ENCODE results near the gene NTHL1.

NTHL1 gene

GRCh38 chr16:2083876-2084780 lies 36.5 kb upstream of the NTHL1 start:
- no peak for DNase-seq

- no peak for DNase-seq
These were observed 35.8 kb upstream of the NTHL1 start for GRCh38 chr16:2083409-2083808.

DNA sequence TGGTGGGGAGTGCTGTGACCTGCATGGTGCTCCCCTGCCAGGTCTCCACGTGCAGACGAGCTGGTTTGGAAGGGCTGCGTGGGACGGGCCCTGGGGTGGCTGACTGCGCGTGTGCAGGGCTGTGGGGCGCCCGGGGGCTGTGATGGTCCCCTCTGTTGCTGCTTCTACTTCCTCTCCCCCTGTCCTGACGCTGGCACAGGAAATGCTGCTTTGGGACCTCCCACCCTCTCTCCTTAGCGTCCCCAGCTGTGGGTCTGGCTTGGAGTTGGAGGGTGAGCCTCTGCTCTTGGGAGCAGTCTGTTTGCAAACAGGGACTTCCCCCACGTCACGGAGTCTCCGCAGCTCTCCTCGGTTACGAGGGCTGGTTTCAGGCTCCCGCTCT lies 35.3 kb upstream of the NTHL1 start:
- DNase-seq = no peak

GRCh38 chr16:2082171-2082982 lies 34.7 kb upstream of the NTHL1 start:
- DNase-seq = no peak

- no peak for DNase-seq
These were observed 33.8 kb upstream of the NTHL1 start for GRCh38 chr16:2081201-2082084.

GRCh38 chr16:2079991-2080390 lies 32.4 kb upstream of the NTHL1 start:
- no peak for DNase-seq

DNA sequence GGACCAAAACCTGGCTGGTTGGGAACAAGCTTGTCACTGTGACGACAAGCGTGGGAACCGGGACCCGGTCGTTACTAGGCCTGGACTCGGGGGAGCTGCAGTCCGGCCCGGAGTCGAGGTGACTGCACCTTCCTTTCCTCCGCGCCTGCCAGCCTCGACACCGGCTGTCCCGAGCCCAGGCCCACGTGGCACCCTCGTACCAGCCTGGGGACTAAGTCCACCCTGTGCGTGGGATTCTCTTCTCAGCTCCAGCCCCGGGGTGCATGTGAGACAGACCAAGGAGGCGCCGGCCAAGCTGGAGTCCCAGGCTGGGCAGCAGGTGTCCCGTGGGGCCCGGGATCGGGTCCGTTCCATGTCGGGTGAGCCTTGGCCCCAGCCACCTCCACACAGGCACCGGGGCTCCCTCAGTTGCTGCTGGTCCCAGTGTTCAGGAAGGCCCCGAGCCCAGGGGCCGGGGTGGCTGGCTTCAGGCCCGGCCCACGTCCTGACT lies 31.7 kb upstream of the NTHL1 start:
- no peak for DNase-seq

- no peak for DNase-seq
These were observed 31.1 kb upstream of the NTHL1 start for GRCh38 chr16:2078691-2079090.

DNA sequence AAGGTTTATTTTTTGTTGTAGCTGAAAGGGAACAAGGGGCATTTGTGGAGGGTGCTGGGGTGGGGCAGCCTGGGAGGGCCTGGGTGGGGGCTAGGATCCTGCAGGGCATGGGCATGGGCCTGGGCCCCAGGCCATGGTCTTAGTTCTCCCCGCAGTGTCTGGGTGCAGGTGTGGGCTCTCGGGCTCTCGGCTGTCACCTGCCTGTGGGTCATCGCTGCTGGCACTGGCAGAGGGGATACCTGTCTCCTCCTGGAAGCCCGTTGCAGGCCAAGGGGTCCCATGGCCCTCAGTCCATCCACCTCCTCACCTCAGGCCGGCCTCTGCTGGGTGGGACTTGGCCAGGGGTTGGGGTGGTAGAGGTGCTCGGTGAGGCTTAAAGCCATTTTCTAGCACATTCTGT lies 30.5 kb upstream of the NTHL1 start:
- no peak for DNase-seq

DNA sequence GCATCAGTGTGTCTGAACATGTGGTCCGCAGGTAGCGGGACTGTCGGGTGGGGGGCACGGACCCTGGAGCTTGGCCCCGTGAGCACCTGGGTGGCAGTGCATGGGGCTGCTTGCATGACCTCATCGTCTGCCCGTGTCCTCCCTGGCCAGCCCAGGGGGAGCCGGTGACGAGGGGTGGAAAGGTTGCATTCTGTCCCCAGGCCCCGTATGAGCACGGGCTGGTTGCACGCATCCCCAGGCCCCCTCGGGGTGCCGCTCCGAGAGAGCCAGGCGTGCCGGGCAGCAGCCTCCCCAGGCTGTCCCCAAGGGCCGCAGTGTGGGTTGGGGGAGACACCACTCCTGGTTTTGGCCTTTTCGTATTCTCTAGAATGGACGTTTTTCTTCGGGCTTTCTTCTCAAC lies 30.1 kb upstream of the NTHL1 start:
- no peak for DNase-seq

- DNase-seq = no peak
These were observed 29.4 kb upstream of the NTHL1 start for GRCh38 chr16:2077016-2077415.

DNA sequence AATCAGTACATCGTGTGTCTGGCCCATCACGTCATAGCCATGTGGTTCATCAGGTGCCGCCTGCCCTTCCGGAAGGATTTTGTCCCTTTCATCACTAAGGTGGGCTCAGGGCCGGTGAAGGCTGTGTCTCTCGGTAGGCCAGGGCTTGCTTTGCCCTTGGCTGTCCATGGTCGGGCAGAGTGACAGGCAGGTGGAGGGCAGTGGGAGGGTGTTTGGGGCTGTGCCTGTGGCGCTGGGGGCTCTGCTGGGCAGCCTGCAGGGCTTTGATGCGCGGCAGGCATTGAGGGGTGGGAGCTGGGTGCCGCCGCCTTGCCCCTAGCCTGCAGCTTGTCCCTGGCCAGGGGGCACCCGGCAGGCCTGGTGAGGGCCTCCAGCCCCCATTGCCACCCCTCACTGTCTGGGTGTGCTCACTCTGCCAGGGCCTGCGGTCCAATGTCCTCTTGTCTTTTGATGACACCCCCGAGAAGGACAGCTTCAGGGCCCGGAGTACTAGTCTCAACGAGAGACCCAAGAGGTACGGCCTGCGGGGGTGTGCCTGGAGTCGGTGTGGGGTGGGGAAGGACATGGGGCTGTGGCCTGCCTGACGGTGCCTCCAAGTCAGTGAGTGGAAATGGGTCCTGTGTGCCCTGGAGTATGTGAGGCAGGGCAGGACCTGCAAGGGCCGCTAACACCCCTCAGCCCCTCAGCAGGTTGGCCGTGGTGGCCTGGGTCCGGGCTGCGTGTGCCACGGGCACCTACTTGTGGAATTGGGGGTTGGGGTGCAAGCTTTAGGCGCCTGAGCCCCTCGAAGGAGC lies 28.6 kb upstream of the NTHL1 start:
- DNase-seq = no peak

GRCh38 chr16:2075631-2076030 lies 28.0 kb upstream of the NTHL1 start:
- no peak for DNase-seq

DNA sequence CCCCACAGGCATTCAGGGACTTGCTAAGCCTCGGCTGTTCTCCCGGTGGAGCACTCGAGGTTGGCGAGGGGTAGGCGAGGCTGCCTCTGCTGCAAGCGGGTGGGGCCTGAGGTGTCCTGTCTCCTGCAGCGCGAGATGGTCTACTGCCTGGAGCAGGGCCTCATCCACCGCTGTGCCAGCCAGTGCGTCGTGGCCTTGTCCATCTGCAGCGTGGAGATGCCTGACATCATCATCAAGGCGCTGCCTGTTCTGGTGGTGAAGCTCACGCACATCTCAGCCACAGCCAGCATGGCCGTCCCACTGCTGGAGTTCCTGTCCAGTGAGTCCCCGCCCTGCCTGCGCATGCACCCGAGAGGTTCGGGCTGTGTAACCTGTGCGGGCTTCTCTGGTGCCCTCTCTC lies 26.4 kb upstream of the NTHL1 start:
- no peak for DNase-seq

DNA sequence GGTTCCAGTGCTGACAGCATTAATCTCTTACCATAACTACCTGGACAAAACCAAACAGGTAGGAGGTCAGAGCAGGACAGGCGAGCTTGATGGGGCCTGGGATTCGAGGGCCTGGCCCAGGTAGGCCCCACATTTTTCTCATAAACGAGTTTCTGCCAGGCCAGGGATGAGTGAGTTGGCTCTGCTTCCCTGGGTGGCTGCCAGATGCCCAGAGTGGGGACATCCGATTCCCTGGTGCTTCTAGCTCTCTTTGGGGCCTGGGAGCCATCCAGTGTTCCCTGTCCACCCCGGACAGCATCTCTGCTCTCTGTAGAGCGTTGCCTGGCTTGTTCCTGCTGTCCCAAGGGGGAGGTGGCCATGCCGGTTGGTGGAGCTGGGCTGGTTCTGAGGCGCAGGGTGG lies 25.3 kb upstream of the NTHL1 start:
- no peak for DNase-seq

DNA sequence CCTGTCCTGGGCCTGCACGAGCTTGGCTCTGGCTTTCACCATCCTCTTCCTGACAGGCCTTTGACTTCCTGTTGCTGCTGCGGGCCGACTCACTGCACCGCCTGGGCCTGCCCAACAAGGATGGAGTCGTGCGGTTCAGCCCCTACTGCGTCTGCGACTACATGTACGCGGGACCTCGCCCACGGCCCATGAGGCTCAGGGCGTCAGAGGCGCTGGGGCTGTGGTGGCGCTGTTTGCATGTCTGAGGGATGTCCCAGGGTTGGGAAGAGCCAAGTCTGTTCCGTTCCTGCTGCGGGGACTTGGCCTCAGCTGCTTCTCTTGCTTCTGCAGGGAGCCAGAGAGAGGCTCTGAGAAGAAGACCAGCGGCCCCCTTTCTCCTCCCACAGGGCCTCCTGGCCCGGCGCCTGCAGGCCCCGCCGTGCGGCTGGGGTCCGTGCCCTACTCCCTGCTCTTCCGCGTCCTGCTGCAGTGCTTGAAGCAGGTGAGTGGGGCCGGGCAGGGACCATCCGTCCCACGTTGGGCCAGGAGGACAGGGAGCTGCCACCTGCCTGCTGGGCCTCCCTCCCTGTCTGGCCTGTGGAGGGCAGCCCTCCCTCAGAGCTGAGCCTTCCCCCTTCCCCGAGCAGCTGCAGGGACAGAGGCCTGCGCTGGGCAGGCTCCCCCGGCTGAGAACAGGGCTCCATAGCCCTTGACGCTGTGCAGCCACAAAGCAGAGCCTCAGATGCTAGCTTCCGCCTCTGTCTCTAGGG lies 24.0 kb upstream of the NTHL1 start:
- no peak for DNase-seq

- no peak for DNase-seq
These were observed 23.2 kb upstream of the NTHL1 start for GRCh38 chr16:2070576-2071453.

GRCh38 chr16:2066139-2066538 lies 18.5 kb upstream of the NTHL1 start:
- DNase-seq = no peak

- no peak for DNase-seq
These were observed 16.8 kb upstream of the NTHL1 start for GRCh38 chr16:2064368-2064945.

DNA sequence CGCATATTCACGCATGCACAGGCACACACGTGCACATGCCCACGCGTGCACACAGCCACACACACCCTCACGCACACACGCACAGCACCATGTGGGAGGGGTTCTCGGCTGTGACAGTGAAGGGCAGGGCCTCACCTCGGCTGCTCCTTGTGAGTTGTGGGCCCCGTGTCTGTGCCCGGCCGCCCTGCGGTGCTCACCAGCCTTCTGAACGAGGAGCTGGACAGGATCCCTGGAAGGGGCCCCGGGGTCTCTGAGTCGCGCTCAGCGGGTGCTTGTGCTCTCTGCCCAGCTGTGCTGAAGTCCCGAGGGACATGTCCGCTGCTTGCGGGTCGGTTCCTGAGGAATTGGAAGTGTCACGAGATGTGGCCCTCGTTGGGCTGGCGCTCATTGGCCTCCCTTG lies 16.2 kb upstream of the NTHL1 start:
- DNase-seq = no peak

Data from NCI-H146 (cell line).